Measurements from ENCODE around the gene CEBPG.

Gene CEBPG

DNA sequence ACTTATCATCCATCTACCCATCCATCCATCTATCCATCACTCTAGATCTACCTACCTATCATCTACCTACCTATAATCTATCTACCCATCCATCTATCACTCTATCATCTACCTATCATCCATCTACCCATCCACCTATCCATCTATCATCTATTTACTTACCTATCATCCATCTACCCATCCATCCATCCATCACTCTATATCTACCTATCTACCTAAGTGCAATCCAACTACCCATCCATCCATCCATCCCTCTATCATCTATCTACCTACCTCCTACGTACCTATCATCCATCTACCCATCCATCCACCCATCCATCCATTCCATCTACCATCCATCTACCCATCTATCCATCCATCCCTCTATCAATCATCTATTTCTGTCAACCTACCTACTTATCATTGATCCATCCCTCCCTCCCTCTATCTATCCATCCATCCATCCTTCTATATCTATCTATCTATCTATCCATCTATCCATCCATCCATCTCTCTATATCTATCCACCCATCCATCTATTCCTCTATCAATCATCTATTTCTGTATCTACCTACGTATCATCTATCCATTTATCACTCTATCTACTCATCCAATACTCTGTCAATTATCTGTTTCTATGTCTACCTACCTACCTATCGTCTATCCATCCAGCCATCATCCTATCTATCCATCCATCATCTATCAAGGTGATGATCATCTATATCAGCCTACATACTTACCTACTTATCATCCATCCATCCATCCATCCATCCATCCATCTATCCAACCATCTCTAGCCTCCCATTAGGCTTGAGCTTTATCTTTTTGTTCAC is 49.1 kb downstream of the CEBPG start:
- DNase-seq (ENCODE audit: low spot score), result no peak

DNA sequence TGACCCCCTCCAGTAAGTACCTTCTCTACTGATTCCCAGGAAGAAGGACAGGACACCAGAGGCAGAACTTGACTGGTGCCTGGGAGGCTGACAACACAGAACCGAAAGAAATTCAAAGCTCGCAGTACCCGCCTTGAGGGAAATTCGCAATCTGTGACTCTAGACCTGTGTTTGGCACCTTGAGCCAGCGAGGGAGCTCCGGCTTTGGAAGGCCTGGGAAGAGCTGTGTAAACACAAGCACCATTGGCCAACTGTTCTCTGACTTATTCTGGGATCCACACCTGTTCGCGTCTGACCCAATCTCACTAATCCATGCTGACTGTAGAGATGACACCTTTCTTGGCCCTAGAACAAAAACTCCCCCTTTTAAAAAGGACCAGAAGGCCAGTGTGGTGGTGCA is 50.7 kb downstream of the CEBPG start:
- DNase-seq (ENCODE audit: low spot score), result no peak

DNA sequence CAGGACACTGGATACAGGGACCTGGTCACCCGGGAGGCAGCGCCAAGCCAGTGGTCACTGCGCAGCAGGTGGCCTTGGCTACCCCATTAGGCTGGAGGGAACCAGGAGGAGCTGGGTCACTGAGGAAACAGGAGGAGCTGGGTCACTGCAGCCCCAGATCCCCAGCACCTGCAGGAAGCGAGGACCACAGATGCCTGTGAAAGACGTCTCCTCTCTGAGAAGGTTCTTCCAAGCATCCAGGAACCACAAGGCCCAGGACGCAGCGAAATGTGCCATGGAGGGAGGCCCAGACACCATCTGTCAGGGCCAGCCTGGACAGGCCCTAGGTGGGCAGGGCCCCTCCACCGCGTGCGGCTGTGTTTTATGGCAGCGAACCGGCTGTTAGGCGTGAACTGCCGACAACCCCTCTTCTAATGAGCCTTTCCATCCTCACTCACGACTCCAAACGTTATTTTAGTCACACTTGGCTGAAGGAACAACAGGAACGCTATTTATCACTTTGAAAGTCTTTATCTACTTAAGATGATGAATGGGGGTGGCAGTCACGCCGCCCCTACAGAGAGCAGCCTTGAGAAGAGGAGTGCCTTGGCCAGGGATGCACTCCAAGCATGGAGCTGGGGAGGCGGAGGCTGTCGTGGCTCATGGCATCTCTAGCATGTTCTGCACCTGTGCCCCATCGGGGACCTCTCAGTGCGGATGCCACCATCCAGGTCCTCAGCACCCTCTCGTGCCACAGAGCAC is 53.3 kb downstream of the CEBPG start:
- no peak for DNase-seq (ENCODE audit: low spot score)

DNA sequence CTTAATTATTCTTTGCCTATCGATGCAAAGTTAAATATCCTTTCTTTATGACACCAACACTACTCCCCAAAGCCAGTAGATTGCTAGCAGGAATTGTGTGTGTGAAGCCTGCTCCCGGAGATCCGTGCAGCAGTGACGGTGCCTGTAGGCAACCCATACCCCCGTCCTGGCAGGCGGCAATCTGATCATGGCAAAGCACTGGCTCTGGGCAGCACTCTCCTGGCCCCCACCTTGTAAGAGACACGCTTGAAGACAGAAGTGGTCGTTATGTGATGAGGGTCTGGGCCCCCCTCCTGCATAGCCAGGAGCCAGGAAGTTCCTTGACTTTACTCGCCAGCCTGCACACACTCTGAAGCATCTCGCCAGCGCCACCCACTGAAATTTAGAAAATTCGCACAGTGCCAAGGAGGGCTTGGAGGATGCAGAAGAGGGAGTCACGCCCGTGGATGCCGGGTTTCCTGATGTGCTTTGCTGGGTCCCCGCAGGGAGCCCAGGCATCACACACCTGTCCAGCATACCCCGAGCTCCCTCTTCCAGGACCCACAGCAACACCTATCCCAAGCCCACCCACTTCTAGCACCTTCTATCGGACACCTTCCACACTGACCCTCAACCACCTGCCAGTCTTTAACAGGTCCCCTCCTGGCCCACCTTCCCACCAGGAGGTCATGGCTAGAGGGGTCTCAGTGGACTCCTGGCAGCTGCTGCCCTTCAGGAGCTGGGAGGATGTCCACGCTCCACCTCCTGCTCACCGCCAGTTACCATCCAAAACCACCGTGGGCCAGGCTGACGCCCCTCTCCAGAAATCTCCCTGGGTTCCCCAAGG is 54.5 kb downstream of the CEBPG start:
- DNase-seq (ENCODE audit: low spot score), result no peak

DNA sequence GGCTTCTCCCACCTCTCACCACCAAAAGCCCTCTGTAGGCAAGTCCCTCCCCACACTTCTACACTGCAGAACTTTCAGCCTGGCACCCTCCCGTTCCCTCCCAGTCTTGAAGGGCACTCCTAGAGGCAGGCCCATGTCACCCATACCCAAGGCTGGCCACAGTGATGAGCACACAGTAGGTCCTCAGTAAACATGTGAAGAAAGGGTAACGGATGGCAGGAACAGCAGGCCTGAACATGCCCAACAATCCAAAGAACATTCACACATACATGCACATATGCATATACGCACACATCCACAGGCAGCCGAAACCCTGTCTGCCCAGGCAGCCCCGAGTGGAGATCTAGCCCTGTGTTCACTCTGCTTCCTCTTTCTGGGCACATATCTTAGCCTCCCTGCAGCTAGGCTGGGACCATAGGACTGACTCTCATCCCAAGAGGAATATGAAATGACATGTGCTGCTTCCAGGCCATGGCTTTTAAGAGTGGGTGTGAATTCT is 55.2 kb downstream of the CEBPG start:
- no peak for DNase-seq (ENCODE audit: low spot score)

DNA sequence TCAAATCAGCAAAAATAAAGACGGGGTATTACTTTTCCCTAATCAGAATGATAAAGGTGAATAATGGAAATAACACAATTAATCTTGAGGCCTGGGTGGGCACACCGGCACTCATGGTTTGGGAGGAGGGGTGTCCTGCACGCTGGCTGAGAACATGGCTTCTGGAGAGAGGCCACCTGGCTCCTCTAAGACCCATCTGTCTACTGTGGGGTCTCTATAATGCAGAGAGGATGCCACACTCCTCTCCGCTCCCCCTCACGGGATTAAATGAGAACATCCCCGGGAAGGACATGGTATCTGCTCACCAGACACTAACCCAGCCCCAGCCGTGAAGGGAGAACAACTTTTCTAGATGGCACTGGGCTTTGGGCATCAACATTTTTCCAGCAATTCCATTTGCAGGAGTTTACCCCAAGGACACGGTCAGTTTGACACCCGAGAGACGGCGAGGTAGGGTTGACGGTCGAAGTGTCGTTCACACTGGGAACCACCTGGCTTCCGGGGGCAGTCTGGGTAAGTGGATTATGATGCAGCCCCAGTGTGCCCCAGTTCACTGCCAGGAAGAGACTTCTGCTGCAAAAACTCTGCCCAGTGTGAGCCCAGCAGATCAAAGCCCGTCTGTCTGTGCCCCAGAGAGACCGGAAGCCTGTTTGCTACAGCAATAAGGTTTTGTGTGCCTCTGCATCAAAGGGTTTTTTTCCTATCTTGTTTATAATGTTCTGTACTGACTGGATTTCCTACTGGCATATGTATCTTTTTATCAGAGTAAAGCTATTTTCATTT is 56.6 kb downstream of the CEBPG start:
- no peak for DNase-seq (ENCODE audit: low spot score)

DNA sequence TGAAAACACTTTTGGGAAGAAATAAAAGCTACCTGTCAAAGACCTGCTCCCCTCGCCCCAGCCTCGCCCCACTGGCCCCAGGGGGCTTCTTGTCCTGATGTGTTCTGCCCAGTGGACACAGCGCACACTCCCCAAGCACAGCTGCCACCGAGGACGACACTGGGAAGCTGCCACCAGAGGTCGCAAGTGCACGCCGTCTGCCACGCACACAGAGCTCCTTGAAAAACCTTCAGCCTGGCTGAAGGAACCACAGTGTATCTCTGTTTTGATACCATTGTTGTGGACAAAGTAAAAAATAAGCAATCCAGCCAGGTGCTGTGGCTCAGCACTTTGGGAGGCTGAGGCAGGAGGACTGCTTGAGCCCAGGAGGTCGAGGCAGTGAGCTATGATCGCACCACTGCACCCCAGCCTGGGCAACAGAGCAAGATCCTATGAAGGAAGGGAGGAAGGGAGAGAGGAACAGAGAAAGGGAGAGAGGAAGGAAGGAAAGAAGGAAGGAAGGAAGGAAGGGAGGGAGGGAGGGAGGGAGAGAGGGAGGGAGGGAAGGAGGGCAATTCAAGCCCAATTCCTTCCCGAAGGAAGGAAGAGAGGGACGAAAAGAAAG is 57.3 kb downstream of the CEBPG start:
- peak; percentile 82 for DNase-seq (ENCODE audit: low spot score)

DNA sequence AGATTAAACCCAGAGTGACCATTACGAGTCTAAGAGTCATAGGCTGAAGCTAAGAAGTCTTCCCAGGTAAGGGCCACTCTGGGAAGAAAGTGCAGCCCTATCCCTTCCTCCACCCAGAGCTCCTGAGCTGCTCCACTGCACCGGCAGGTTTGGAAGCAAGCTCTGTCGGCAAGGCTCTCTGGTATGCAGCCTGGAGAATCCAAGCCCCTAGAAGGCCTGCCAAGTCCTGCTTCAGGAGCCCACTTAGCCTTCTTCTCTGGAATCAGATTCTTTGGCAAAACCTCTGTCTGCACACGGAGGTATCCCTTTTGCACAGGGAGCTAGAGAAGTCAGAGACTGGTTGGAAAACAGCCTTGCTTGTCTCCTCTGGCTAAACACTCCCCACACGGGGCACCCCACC is 58.5 kb downstream of the CEBPG start:
- no peak for DNase-seq (ENCODE audit: low spot score)

Measured in ecto neural progenitor cell (in vitro differentiated cells).